NCI-H82 (cell line): ENCODE results near the gene MTRF1.
"Not testable (repeated sequence)": the region's sequence is repeated elsewhere in the genome, so short reads cannot be mapped to it uniquely, and the experiment has no call there.

Experiments
- DNase-seq: peaks from one replicate; lab custom pipeline; 2025; lab: John Stamatoyannopoulos, UW

Gene MTRF1

GRCh38 chr13:41177616-41178015 is 85.8 kb downstream of the MTRF1 start:
- no peak for DNase-seq

DNA sequence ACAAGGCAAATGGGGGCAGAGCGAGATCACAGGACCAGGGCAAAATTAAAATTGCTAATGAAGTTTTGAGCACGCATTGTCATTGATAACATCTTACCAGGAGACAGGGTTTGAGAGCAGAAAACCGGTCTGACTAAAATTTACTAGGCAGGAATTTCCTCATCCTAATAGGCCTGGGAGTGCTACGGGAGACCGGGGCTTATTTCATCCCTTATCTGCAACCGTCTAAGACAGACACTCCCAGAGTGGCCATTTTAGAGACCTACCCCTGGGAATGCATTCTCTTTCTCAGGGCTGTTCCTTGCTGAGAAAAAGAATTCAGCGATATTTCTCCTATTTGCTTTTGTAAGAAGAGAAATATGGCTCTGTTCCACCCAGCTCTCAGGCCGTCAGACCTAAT is 87.8 kb downstream of the MTRF1 start:
- DNase-seq, result not testable (repeated sequence)
